DMS153 treated with DMSO at 0.1 percent for 48 hours (cell line): ENCODE results near the gene RILPL2.
"Not testable (repeated sequence)": the region's sequence is repeated elsewhere in the genome, so short reads cannot be mapped to it uniquely, and the experiment has no call there.

ENCODE experiments used
- DNase-seq: peaks from one replicate; lab custom pipeline; 2025; ENCODE audit not compliant: unreplicated experiment; lab: John Stamatoyannopoulos, UW

Gene RILPL2

GRCh38 chr12:123450636-123451035, 14.2 kb upstream of the RILPL2 start:
- no peak for DNase-seq

DNA sequence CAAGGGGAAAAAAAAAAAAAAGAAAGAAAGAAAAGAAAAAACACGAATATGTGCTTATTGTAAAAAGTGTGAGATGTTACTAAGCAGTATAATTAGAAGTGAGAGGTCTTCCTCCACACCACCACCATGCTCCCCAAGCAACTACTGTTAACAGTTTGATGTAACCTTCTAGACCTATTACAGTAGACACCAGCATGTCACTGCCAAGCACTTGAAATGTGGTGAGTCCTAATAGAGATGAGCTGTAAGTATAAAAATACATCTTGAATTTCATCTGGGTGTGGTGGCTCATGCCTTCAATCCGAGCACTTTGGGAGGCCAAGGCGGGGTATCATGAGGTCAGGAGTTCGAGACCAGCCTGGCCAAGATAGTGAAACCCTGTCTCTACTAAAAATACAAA, 13.4 kb upstream of the RILPL2 start:
- no peak for DNase-seq

DNA sequence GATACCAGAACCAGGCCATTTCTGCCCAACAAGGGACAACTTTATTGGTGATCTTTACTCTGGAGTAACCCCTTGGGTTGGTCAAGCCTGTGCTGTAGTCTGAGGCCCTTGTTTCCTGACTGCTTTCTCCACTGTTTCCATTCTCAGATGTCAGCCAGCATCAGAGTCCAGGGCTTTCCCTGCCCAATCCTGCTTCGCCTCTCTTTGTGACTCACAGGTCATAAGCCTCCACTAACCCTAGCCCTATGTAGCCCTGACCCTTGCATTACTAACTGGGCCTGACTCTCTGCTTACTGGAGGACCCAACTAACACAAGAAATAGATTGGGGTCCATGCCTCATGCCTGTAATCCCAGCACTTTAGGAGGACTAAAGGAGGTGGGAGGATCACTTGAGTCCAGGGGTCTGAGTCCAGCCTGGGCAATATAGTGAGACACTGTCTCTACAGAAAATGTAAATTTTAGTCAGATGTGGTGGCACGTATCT, 12.8 kb upstream of the RILPL2 start:
- no peak for DNase-seq

DNA sequence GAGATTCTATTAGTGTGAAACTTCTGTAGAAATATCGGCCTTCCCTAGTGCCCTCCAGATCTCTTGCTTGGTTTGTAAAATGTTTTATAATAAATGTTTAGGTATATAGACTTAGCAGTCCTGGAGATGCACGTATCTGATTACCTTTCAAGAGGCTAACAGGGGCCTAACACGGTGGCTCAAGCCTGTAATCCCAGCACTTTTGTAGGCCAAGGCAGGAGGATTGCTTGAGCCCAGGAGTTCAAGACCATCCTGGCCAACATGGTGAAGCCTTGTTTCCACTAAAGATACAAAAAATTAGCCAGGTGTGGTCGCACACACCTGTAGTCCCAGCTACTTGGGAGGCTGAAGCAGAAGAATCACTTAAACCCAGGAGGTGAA, 9.8 kb upstream of the RILPL2 start:
- no peak for DNase-seq

DNA sequence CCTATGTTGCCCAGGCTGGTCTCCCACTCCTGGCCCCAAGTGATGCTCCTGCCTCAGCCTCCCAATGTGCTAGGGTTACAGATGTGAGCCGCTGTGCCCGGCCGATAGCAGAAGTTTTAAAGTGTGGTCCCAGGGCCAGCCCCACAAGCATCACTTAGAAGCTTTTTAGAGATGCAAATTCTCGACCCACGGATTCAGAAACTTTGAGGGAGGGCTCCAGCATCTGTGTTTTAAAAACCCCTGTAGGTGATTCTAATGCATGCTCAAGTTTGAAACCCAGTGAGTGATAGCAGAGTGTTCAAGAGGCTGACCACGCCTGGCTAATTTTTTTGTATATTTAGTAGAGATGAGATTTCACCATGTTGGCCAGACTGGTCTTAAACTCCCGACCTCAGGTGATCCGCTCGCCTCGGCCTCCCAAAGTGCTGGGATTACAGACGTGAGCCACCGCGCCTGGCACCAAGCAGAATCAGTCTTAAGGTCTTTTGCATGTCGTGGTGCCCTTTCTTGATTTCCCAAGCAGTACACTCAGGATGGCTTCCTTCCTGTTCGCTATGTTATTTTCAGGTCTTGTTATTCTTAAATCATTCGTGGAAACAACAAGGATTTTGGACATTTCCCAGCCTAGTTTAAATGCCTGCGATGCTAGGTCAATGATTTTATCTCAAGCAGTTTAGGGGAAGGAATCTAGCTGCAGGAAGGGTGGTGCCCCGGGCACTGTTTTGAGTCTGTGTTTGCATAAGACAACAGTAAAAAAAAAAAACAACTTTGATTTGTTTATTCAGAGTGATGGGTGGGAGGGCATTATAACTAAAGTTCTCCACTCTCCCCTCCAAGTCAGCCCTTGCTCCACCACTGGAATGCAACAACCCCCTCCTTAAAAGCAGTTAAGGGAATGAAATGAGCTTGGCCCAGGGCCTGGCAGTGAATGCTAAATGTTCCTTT, 9.2 kb upstream of the RILPL2 start:
- no peak for DNase-seq

DNA sequence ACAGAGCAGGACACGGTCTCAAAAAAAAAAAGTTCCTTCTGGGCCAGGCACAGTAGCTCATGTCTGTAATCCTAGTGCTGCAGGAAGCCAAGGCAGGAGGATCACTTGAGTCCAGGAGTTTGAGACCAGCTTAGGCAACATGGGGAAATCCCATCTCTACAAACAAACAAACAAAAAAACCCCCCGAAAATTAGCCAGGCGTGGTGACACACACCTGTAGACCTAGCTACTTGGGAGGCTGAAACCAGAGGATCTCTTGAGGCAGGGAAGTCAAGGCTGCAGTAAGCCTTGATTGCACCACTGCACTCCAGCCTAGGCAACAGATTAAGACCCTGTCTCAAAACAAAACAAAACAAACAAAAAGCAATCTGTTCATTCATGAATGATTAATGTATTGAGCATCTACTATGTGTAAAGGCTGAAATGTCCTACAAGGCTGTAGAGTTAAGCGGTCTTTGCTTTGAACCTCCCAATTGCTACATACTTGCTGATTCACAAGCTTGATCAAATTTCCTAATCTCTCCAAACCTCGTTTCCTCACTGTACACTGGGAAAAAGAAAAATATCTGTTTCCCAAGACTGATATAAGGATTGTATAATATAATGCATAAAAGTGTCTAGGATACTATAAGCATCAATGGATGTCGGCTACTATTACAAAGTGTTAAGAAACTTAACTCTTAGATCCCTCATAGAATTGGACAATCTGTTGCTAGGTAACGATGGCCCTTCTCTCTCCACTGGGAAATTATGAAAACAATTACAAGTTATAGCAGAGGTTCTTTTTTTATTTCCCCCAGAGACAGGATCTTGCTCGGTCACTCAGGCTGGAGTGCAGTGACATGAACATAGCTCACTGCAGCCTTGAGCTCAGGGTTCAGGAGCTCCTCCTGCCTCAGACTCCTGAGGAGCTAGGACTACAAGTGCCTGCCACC, 7.9 kb upstream of the RILPL2 start:
- no peak for DNase-seq

- no peak for DNase-seq
Observed at GRCh38 chr12:123442774-123443173, 6.3 kb upstream of the RILPL2 start.

GRCh38 chr12:123441523-123442164, 5.2 kb upstream of the RILPL2 start:
- no peak for DNase-seq

DNA sequence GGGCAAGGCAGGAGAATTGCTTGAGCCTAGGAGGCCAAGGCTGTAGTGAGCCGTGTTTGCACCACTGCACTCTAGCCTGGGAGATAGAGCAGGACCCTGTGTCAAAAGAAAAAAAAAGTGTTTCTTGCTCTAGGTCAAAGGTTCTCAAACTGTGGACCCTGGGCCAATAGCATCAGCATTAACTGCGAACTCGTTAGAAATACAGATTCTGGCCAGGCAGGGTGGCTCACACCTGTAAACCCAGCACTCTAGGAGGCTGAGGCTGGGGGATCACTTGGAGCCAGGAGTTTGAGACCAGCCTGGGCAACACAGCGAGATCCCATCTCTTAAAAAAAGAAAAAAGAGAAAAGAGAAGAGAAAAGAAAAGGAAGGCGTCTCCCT, 858 bp downstream of the RILPL2 start:
- DNase-seq = no peak

GRCh38 chr12:123433615-123434014, 2.9 kb downstream of the RILPL2 start:
- DNase-seq = no peak

DNA sequence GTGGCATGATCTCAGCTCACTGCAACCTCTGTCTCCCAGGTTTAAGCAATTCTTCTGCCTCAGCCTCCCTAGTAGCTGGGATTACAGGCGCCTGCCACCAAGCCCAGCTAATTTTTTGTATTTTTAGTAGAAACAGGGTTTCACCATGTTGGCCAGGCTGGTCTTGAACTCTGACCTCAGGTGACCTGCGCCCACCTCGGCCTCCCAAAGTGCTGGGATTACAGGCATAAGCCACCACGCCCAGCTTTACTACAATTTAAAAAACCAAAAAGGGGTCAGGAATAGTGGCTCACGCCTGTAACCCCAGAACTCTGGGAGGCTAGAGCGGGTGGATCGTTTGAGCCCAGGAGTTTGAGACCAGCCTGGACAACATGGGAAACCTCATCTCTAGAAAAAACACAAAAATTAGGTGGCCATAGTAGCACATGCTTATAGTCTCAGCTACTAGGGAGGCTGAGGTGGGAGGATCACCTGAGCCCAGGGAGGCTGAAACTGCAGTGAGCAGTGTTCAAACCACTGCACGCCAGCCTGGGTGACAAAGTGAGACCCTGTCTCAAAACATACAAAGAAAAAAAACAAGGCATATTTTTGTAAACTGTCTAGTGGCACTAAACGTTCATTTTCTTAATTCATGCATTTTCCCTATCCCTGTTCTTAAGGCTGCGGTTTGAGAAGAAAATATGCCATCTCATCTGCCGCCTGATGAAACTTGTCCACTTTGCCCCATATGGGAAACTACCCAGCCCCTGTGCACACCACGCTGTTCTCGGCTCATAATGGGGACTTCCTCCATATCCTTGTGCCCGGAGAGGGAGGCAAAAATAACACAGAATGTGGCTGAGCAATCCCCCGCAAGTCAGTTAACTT, 4.3 kb downstream of the RILPL2 start:
- not testable (repeated sequence) for DNase-seq

- not testable (repeated sequence) for DNase-seq
Observed at GRCh38 chr12:123429101-123429500, 7.4 kb downstream of the RILPL2 start.

DNA sequence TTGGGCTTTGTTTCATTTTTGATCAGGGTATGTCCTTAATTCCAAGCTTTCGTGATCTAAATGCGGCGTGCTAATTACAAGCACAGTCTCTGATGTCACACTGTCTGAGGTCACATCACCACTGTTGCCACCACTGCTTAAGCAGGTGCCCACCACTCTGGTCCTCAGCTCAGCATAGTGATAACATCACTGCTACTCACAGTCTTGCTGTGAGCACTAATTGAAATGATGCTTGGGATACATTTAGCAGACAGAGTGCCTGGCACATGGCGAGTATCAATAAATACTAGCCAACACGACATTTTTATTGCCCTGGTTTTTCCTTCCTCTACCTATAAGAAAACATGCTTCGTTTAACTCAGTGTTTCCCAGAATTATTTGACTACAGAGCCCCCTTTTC, 7.9 kb downstream of the RILPL2 start:
- DNase-seq = no peak

DNA sequence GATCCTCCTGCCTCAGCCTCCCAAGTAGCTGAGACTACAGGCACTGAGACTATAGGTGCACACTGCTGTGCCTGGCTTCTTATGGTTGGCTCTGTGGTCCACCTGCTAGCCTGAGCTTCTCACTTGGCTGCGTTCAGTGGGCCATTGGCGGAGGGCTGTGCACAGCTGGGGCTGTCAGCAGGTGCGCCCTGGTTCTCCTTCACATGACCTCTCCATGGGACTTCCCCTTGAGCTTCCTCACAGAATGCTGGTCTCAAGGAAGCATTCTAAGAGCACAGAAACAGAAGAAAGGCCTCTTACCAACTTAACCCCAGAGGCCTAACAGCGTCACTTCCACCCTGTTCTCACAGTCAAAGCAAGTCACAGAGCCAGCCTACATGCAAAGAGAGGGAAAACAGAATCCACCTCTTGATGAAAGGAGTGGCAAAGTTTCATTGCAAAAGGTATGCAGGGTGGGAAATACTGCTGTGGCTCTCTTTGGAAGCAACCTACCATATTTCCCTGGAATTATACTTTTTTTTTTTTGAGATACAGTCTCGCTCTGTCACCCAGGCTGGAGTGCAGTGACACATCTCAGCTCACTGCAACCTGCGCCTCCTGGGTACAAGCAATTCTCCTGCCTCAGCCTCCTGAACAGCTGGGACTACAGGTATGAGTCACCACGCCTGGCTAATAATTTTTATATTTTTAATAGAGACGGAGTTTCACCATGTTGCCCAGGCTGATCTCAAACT, 9.3 kb downstream of the RILPL2 start:
- DNase-seq = no peak

DNA sequence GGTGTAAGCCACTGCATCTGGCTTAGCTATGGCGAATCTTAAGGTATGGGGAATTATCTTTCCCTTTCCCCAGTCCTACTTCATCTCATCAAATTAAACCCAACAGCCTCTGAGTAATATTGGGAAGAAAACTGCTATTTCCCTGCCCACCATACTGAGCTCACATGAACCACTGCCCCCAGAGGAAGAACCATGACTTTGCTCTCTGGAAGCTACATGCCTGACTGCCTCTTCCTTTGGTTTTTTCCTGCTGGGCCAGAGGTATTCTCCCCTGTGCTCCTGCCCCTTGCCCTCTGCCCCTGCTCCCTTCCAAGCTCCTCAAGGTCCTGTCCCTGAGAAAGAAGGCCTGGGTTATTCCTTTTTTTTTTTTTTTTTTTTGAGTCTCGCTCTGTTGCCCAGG, 15.2 kb downstream of the RILPL2 start:
- DNase-seq = no peak

GRCh38 chr12:123410041-123410412, 26.5 kb downstream of the RILPL2 start:
- no peak for DNase-seq

DNA sequence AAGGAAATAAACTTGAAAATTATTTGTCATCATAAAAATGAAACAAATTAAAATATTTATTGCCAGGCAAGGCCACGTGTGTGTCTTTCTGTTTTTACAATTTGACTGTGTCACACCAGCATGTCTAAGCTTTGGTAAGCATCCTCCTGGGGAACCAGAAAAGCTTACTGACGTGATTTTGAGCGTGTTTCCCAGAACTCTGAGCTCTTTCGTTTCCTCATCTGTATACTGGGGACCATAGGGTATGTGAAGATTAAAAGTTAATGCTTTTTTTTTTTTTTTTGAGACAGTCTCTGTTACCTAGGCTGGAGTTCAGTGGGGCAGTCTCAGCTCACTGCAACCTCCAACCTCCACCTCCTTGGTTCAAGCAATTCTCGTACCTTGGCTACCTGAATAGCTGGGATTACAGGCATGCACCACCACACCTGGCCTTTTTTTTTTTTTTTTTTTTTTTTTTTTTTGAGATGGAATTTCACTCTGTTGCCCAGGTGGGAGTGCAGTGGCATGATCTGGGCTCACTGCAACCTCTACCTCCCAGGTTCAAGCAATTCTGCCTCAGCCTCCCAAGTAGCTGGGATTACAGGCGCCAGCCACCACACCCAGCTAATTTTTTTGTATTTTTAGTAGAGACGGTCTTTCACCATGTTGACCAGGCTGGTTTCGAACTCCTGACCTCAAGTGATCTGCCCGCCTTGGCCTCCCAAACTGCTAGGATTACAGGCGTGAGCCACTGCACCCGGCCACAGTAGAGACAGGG, 27.0 kb downstream of the RILPL2 start:
- not testable (repeated sequence) for DNase-seq

GRCh38 chr12:123408619-123409018, 27.9 kb downstream of the RILPL2 start:
- DNase-seq = not testable (repeated sequence)

DNA sequence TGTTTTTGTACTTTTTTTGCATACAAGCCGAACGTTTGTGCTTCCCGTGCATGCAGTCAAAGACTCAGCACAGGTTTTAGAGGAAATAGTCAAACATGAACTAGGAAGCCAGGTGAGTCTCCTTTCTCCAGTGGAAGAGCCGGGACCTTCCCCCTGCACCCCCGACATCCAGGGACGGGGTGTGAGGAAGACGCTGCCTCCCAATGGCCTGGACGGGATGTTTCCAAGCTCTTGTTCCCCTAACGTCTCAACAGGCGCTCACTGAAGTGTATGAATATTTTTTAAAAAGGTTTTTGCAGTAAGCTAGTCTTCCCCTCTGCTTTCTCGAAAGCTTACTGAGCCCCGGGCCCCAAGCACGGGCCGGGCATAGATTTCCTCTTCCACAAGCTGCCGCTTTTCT, 28.6 kb downstream of the RILPL2 start:
- not testable (repeated sequence) for DNase-seq
